ENCODE measurements around the gene SKI.

GRCh38 chr1:2251363-2251762 is 23.2 kb downstream of the SKI start:
- TF ChIP-seq, protein P1, sequence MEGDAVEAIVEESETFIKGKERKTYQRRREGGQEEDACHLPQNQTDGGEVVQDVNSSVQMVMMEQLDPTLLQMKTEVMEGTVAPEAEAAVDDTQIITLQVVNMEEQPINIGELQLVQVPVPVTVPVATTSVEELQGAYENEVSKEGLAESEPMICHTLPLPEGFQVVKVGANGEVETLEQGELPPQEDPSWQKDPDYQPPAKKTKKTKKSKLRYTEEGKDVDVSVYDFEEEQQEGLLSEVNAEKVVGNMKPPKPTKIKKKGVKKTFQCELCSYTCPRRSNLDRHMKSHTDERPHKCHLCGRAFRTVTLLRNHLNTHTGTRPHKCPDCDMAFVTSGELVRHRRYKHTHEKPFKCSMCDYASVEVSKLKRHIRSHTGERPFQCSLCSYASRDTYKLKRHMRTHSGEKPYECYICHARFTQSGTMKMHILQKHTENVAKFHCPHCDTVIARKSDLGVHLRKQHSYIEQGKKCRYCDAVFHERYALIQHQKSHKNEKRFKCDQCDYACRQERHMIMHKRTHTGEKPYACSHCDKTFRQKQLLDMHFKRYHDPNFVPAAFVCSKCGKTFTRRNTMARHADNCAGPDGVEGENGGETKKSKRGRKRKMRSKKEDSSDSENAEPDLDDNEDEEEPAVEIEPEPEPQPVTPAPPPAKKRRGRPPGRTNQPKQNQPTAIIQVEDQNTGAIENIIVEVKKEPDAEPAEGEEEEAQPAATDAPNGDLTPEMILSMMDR (IDR thresholded peaks at IDR 0.05; ENCODE audit: low read depth, low read length, poor library complexity, severe bottlenecking), result no peak
- TF ChIP-seq EZH2phosphoT487 (IDR thresholded peaks at IDR 0.05; ENCODE audit: borderline replicate concordance, low read length), result no peak
